Erythroblast (primary cell): Measurements from ENCODE around the gene APAF1.

Experiments
- GATA1 ChIP-seq: IDR thresholded peaks from 2 replicates; pipeline ENCODE4 v1.6.1; 2011; ENCODE audit warnings: low read depth, mild to moderate bottlenecking, control low read depth, low read length, moderate library complexity
- POLR2A ChIP-seq: IDR thresholded peaks from 2 replicates; pipeline ENCODE4 v1.6.1; 2011; ENCODE audit warnings: mild to moderate bottlenecking, low read length

- no peak for TF ChIP-seq POLR2A
- TF ChIP-seq GATA1: no peak
These were observed 76.2 kb downstream of the APAF1 start for GRCh38 chr12:98721204-98721702.
